Measurements from ENCODE around the gene ARAP3. TPM values are rescaled to one million over a fixed set of nuclear protein-coding genes. Genes with fewer than 3 reads are reported as not detected.
A peak's percentile ranks its signal among the peaks of the same experiment; 100 is the strongest.

Gene ARAP3
- polyA plus RNA-seq, 3 donors, result 1.2 to 18.2 (median 2.2) TPM

DNA sequence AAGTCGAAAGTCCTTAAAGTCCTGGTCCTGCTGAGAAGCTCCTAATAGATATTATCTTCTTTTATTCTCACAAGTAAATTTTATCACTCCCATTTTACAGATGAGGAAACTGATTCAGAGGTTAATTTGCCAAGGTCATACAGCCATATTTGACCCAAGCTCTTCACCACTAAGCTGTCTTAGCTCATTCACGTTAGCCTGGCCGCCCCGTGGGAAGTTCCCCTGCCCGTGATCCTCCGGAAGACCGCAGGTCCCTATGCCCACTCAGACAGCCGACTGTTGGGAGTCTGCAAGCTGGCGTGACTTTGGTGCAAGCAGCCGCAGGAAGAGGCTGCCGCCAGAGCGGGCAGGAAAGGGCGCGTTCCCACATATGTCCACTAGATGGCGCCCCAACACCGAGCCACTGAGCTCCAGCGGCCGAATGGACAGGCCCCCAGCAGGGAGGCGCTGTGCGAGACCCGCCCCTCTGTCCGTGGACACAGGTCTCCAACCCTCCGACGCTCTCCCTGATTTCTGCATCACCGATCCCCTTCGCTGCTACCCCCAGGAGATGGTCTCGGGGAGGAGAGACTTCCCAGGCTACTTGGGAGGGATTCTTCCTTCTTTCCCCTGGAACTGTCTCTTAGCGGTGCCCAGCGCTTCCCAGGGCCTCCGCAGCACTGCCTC, 10.0 kb upstream of the ARAP3 start:
- Histone ChIP-seq H3K4me2 (replicated peaks; ENCODE audit: extremely low read depth, low read length, poor library complexity, severe bottlenecking) (peak overlapping the region; percentile 67), H3K36me3 (replicated peaks in 1 of 2; ENCODE audit: control insufficient read depth in 1 of 2, insufficient read depth in 2 of 2, low read length in 2 of 2) (no peaks in the 10 kb centered on the region), H3K9me3 (replicated peaks in 1 of 2; ENCODE audit: control insufficient read depth in 1 of 2, insufficient read depth in 1 of 2, low read length in 2 of 2) (no peaks in the 10 kb centered on the region), H3K27me3 (ENCODE audit: control insufficient read depth in 2 of 2, insufficient read depth in 2 of 2, low read length in 2 of 2) (peaks cover 0 to 2% of the 10 kb centered on the region in 2 donors), H3K9ac (ENCODE audit: insufficient read depth, low read length, poor library complexity, severe bottlenecking) (no peak overlapping the region), H4K20me1 (ENCODE audit: insufficient read depth, low read length) (no peaks in the 10 kb centered on the region), H3K4me1 (ENCODE audit: control insufficient read depth in 1 of 2, insufficient read depth in 2 of 2, low read length in 2 of 2) (peaks cover 14% of the 10 kb centered on the region in 2 donors), H3K27ac (ENCODE audit: low read depth in 1 of 2, low read length in 2 of 2) (no peak overlapping the region), H2AFZ (ENCODE audit: insufficient read depth, low read depth, low read length, poor library complexity, severe bottlenecking) (peak overlapping the region; percentile 56), H3K79me2 (ENCODE audit: insufficient read depth, low read length) (no peaks in the 10 kb centered on the region), H3K4me3 (replicated peaks in 1 of 3; ENCODE audit: low read depth in 2 of 3, low read length in 3 of 3) (peak overlapping the region in 1 of 3 experiments; percentile 58)
- Mint-ChIP-seq H3K36me3 (no peaks in the 10 kb centered on the region), H3K27me3 (ENCODE audit: low read depth in 3 of 3) (peaks cover 6 to 13% (median 13%) of the 10 kb centered on the region in 3 donors), H3K27ac (peak overlapping the region in 1 of 7 donors; percentile 41), H3K4me1 (peaks cover 18% of the 10 kb centered on the region), H3K4me3 (peak overlapping the region; percentile 74 to 80), H3K9me3 (peaks cover 0 to 3% (median 0%) of the 10 kb centered on the region in 7 donors)
- 4% methylated on average over 19 of the region's 30 CpGs for WGBS (ENCODE audit: insufficient coverage)
- TF ChIP-seq, protein P1, sequence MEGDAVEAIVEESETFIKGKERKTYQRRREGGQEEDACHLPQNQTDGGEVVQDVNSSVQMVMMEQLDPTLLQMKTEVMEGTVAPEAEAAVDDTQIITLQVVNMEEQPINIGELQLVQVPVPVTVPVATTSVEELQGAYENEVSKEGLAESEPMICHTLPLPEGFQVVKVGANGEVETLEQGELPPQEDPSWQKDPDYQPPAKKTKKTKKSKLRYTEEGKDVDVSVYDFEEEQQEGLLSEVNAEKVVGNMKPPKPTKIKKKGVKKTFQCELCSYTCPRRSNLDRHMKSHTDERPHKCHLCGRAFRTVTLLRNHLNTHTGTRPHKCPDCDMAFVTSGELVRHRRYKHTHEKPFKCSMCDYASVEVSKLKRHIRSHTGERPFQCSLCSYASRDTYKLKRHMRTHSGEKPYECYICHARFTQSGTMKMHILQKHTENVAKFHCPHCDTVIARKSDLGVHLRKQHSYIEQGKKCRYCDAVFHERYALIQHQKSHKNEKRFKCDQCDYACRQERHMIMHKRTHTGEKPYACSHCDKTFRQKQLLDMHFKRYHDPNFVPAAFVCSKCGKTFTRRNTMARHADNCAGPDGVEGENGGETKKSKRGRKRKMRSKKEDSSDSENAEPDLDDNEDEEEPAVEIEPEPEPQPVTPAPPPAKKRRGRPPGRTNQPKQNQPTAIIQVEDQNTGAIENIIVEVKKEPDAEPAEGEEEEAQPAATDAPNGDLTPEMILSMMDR (IDR thresholded peaks at IDR 0.05), result peak; percentile 98
- intact Hi-C loops (cut with micrococcal nuclease), result loop anchor here (5.0 to 10.0 kb wide), 4 partner anchors 123 to 453 kb away; partner anchors contain the start of gene PCDH12 (in 1 of the 2)
- peak; percentile 73 to 84 (median 82) for DNase-seq

DNA sequence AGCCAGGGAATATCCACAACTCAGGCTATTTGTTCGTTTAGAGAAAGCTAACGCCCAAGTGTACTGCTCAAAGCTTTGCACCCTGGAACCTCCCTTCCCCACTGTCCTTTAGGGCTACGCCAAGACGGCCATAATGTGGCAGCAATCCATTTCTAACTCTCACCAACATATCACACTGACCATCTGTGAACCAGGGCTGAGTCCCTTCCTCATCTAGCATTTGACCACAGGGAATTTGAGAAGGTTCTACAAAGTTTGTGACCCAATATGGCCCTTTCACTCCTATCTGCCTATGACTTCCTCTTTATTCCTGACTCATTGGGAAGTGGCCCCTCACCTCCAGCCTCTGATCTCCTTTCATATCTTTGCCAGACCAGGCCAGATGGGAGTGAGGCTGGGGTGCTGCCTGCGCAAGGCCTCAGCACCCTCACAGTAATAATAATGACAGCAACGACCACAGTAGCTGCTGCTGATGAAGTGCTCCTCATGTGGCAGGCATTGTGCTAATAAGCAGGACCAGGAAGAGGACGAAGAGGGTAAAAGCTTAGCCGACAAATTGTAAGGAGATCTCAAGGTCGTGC, 9.3 kb upstream of the ARAP3 start:
- peak overlapping the region in 1 of 7 donors; percentile 37 for H3K27ac Mint-ChIP-seq
- DNase-seq, result peak in 2 of 3 donors; percentile 43 to 60
- no peak overlapping the region for H3K27ac ChIP-seq (ENCODE audit: low read depth in 1 of 2, low read length in 2 of 2)
- H3K4me3 ChIP-seq (replicated peaks in 1 of 3; ENCODE audit: low read depth in 2 of 3, low read length in 3 of 3), result no peak overlapping the region
- H3K27me3 ChIP-seq (ENCODE audit: control insufficient read depth in 2 of 2, insufficient read depth in 2 of 2, low read length in 2 of 2), result peaks cover 0 to 2% of the 10 kb centered on the region in 2 donors
- H3K36me3 Mint-ChIP-seq, result no peaks in the 10 kb centered on the region
- peak overlapping the region in 1 of 2 donors; percentile 28 for H3K4me3 Mint-ChIP-seq
- H3K27me3 Mint-ChIP-seq (ENCODE audit: low read depth in 3 of 3), result peaks cover 9 to 13% (median 11%) of the 10 kb centered on the region in 3 donors
- peaks cover 14% of the 10 kb centered on the region in 2 donors for H3K4me1 ChIP-seq (ENCODE audit: control insufficient read depth in 1 of 2, insufficient read depth in 2 of 2, low read length in 2 of 2)
- TF ChIP-seq, protein P1 (IDR thresholded peaks at IDR 0.05), result no peak
- H3K9me3 ChIP-seq (replicated peaks in 1 of 2; ENCODE audit: control insufficient read depth in 1 of 2, insufficient read depth in 1 of 2, low read length in 2 of 2), result no peaks in the 10 kb centered on the region
- H3K9me3 Mint-ChIP-seq, result peaks cover 0 to 3% (median 0%) of the 10 kb centered on the region in 7 donors
- H3K79me2 ChIP-seq (ENCODE audit: insufficient read depth, low read length), result no peaks in the 10 kb centered on the region
- no peak overlapping the region for H3K9ac ChIP-seq (ENCODE audit: insufficient read depth, low read length, poor library complexity, severe bottlenecking)
- WGBS (ENCODE audit: insufficient coverage), result 66% methylated on average over 9 of the region's 9 CpGs
- no peak overlapping the region for H2AFZ ChIP-seq (ENCODE audit: insufficient read depth, low read depth, low read length, poor library complexity, severe bottlenecking)
- no peaks in the 10 kb centered on the region for H4K20me1 ChIP-seq (ENCODE audit: insufficient read depth, low read length)
- H3K4me1 Mint-ChIP-seq, result peaks cover 18% of the 10 kb centered on the region
- H3K36me3 ChIP-seq (replicated peaks in 1 of 2; ENCODE audit: control insufficient read depth in 1 of 2, insufficient read depth in 2 of 2, low read length in 2 of 2), result no peaks in the 10 kb centered on the region
- intact Hi-C loops (cut with micrococcal nuclease), result loop anchor here (5.0 to 10.0 kb wide), 4 partner anchors 123 to 453 kb away; partner anchors contain the start of gene PCDH12 (in 1 of the 2)
- H3K4me2 ChIP-seq (replicated peaks; ENCODE audit: extremely low read depth, low read length, poor library complexity, severe bottlenecking), result no peak overlapping the region
